Measurements from ENCODE around the gene SIGLEC11. TPM values are rescaled to one million over a fixed set of nuclear protein-coding genes. Genes with fewer than 3 reads are reported as not detected.

Gene SIGLEC11
- polyA plus RNA-seq, 1 donor from 2014 or later, result not detected

GRCh38 chr19:49977881-49978280 lies 16.9 kb upstream of the SIGLEC11 start:
- Histone ChIP-seq H2AFZ (ENCODE audit: low read depth, low read length) (no peak overlapping the region), H3K36me3 (ENCODE audit: insufficient read depth, low read length) (no peaks in the 10 kb centered on the region), H3K9me3 (ENCODE audit: low read length) (no peaks in the 10 kb centered on the region), H3K4me3 (ENCODE audit: low read length) (no peak overlapping the region), H3K9ac (ENCODE audit: low read length) (no peak overlapping the region), H3F3A (ENCODE audit: insufficient read depth, low read length, poor library complexity, severe bottlenecking) (no peaks in the 10 kb centered on the region), H3K4me2 (ENCODE audit: low read length) (no peak overlapping the region), H3K9me2 (ENCODE audit: insufficient read depth, low read length) (no peaks in the 10 kb centered on the region), H3K27ac (ENCODE audit: low read length) (no peak overlapping the region), H3K27me3 (ENCODE audit: insufficient read depth, low read depth, low read length) (no peaks in the 10 kb centered on the region), H4K20me1 (ENCODE audit: insufficient read depth) (no peaks in the 10 kb centered on the region), H3K79me2 (replicated peaks; ENCODE audit: insufficient read depth, low read length) (no peaks in the 10 kb centered on the region)
- no peak for TF ChIP-seq TAF1 (IDR thresholded peaks at IDR 0.05; ENCODE audit: low read depth)
- no peak for TF ChIP-seq EP300 (conservative IDR thresholded peaks at IDR 0.05; ENCODE audit: poor library complexity, severe bottlenecking)
- TF ChIP-seq CTCF (IDR thresholded peaks at IDR 0.05; ENCODE audit: poor library complexity, severe bottlenecking), result no peak
- no peak for TF ChIP-seq MXI1 (conservative IDR thresholded peaks at IDR 0.05; ENCODE audit: poor library complexity, severe bottlenecking)
- TF ChIP-seq RAD21 (conservative IDR thresholded peaks at IDR 0.05), result no peak
- TF ChIP-seq REST (IDR thresholded peaks at IDR 0.05; ENCODE audit: borderline replicate concordance), result no peak
- TF ChIP-seq SMC3 (conservative IDR thresholded peaks at IDR 0.05; ENCODE audit: poor library complexity), result no peak
- no peak for TF ChIP-seq EZH2 (IDR thresholded peaks at IDR 0.05; ENCODE audit: borderline replicate concordance, insufficient read depth, low read length, poor library complexity, severe bottlenecking)
- TF ChIP-seq POLR2AphosphoS5 (IDR thresholded peaks at IDR 0.05), result no peak

GRCh38 chr19:49977076-49977475 lies 16.1 kb upstream of the SIGLEC11 start:
- no peaks in the 10 kb centered on the region for H3K27me3 ChIP-seq (ENCODE audit: insufficient read depth, low read depth, low read length)
- TF ChIP-seq REST (IDR thresholded peaks at IDR 0.05; ENCODE audit: borderline replicate concordance), result no peak
- no peak for TF ChIP-seq MXI1 (conservative IDR thresholded peaks at IDR 0.05; ENCODE audit: poor library complexity, severe bottlenecking)
- TF ChIP-seq EP300 (conservative IDR thresholded peaks at IDR 0.05; ENCODE audit: poor library complexity, severe bottlenecking), result no peak
- TF ChIP-seq EZH2 (IDR thresholded peaks at IDR 0.05; ENCODE audit: borderline replicate concordance, insufficient read depth, low read length, poor library complexity, severe bottlenecking), result no peak
- no peak for TF ChIP-seq SMC3 (conservative IDR thresholded peaks at IDR 0.05; ENCODE audit: poor library complexity)
- no peak for TF ChIP-seq CTCF (IDR thresholded peaks at IDR 0.05; ENCODE audit: poor library complexity, severe bottlenecking)
- no peak for TF ChIP-seq POLR2AphosphoS5 (IDR thresholded peaks at IDR 0.05)
- TF ChIP-seq RAD21 (conservative IDR thresholded peaks at IDR 0.05), result no peak
- no peak for TF ChIP-seq TAF1 (IDR thresholded peaks at IDR 0.05; ENCODE audit: low read depth)
- no peaks in the 10 kb centered on the region for H3K79me2 ChIP-seq (replicated peaks; ENCODE audit: insufficient read depth, low read length)
- H3F3A ChIP-seq (ENCODE audit: insufficient read depth, low read length, poor library complexity, severe bottlenecking), result no peaks in the 10 kb centered on the region
- no peak overlapping the region for H3K4me3 ChIP-seq (ENCODE audit: low read length)
- H2AFZ ChIP-seq (ENCODE audit: low read depth, low read length), result no peak overlapping the region
- no peak overlapping the region for H3K4me2 ChIP-seq (ENCODE audit: low read length)
- no peak overlapping the region for H3K9ac ChIP-seq (ENCODE audit: low read length)
- H3K9me3 ChIP-seq (ENCODE audit: low read length), result no peaks in the 10 kb centered on the region
- H4K20me1 ChIP-seq (ENCODE audit: insufficient read depth), result no peaks in the 10 kb centered on the region
- no peaks in the 10 kb centered on the region for H3K36me3 ChIP-seq (ENCODE audit: insufficient read depth, low read length)
- H3K9me2 ChIP-seq (ENCODE audit: insufficient read depth, low read length), result no peaks in the 10 kb centered on the region
- H3K27ac ChIP-seq (ENCODE audit: low read length), result no peak overlapping the region

Measured in neural cell (in vitro differentiated cells).